ENCODE data around the gene EXOC7. TPM values are rescaled to one million over a fixed set of nuclear protein-coding genes. Genes with fewer than 3 reads are reported as not detected.

EXOC7 gene
- total RNA-seq, 1 experiment from 2014 or later, result 126 TPM

DNA sequence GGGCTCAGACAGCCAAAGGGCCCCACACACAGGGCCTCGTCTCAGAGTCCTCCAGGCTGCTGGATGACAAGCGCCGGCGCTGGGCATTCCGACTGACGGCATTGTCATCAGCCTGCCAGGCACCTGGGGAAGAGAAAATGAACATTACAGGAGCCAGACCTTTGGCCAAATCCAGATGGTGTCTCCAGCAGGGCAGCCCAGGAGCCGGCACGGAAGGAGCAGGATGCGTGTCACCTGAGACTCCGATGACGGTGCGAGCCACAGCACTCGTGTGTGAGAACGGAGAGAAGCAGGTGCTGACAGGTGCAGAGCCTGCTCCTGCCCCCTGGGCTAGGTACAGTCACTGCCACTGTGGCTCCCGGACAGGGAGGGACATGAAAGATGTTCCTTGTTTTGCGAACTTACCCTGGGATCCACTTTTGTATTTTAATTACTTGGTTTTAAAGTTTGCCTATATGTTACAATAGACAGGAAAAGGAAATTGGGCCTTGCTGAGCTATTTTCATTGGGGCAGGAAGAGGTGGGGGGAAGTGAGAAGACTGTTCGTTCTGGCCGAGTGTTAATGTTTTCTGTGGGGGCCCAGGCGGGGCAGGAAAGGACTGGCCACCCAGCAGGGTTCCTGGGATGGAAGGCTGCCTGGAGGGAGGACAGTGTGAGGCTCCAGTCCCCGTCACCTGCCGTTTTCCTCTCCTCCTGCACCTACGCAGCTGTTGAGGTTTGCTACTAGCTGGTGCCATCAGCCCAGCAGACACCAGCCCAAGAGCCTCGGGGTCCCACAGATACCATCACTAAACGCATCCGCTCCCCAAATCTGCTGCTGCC, 41.9 kb upstream of the EXOC7 start:
- ChIA-PET POLR2A (interaction anchor here (0.6 kb wide), 1 partner anchor 183 kb away, joined by 3 read pairs; no protein-coding TSS in a partner anchor), CTCF (interaction anchor here (0.6 to 7.0 kb wide), 10 partner anchors 10 to 134 kb away, joined by 3 to 41 read pairs (median 4); no protein-coding TSS in a partner anchor)
- no peaks in the 10 kb centered on the region for H3K36me3 Mint-ChIP-seq
- H3K4me3 Mint-ChIP-seq, result no peak overlapping the region
- H3K27ac Mint-ChIP-seq, result no peak overlapping the region
- no peaks in the 10 kb centered on the region for H3K9me3 Mint-ChIP-seq
- peaks cover 29% of the 10 kb centered on the region for H3K27me3 Mint-ChIP-seq (ENCODE audit: low read depth)
- DNase-seq (ENCODE audit: low spot score) (peak; percentile 34), ATAC-seq (no peak)
- H3K4me1 Mint-ChIP-seq, result peaks cover 63% of the 10 kb centered on the region
- TF ChIP-seq, protein P1, sequence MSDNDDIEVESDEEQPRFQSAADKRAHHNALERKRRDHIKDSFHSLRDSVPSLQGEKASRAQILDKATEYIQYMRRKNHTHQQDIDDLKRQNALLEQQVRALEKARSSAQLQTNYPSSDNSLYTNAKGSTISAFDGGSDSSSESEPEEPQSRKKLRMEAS (CRISPR knock-in tag; IDR thresholded peaks at IDR 0.05), result peak; percentile 39; the same call in 1 of the 2 replicates
- TF ChIP-seq, protein P2, sequence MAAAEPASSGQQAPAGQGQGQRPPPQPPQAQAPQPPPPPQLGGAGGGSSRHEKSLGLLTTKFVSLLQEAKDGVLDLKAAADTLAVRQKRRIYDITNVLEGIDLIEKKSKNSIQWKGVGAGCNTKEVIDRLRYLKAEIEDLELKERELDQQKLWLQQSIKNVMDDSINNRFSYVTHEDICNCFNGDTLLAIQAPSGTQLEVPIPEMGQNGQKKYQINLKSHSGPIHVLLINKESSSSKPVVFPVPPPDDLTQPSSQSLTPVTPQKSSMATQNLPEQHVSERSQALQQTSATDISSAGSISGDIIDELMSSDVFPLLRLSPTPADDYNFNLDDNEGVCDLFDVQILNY (CRISPR knock-in tag; IDR thresholded peaks at IDR 0.05), result no peak

DNA sequence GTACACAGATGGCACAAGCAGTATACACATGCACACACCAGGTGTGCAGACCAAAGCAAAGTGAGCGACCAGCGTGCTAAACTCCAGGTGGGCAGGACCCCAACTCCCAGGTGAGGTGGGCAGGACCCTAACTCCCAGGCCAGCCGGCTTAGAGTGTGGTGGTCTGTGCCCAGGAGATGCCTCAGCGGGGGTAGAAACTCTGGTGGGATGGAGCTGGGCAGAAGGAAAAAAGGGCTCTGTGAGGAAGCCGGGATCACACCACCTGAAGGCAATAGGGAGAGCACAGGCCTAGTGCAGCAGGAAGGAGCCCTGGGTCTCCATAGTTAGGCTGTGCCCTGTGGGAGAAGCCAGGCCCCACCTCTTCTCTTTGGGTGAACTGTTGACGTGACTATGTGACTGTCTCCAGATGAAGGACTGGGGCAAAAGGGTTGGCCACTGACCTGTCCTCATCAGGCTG, 39.0 kb upstream of the EXOC7 start:
- peaks cover 55% of the 10 kb centered on the region for H3K27me3 Mint-ChIP-seq (ENCODE audit: low read depth)
- ATAC-seq (no peak), DNase-seq (ENCODE audit: low spot score) (no peak)
- no peaks in the 10 kb centered on the region for H3K36me3 Mint-ChIP-seq
- peaks cover 83% of the 10 kb centered on the region for H3K4me1 Mint-ChIP-seq
- TF ChIP-seq ZNF138 (CRISPR knock-in tag; conservative IDR thresholded peaks at IDR 0.05), result no peak
- TF ChIP-seq EMX1 (CRISPR knock-in tag; IDR thresholded peaks at IDR 0.05), result no peak
- TF ChIP-seq, protein P3, sequence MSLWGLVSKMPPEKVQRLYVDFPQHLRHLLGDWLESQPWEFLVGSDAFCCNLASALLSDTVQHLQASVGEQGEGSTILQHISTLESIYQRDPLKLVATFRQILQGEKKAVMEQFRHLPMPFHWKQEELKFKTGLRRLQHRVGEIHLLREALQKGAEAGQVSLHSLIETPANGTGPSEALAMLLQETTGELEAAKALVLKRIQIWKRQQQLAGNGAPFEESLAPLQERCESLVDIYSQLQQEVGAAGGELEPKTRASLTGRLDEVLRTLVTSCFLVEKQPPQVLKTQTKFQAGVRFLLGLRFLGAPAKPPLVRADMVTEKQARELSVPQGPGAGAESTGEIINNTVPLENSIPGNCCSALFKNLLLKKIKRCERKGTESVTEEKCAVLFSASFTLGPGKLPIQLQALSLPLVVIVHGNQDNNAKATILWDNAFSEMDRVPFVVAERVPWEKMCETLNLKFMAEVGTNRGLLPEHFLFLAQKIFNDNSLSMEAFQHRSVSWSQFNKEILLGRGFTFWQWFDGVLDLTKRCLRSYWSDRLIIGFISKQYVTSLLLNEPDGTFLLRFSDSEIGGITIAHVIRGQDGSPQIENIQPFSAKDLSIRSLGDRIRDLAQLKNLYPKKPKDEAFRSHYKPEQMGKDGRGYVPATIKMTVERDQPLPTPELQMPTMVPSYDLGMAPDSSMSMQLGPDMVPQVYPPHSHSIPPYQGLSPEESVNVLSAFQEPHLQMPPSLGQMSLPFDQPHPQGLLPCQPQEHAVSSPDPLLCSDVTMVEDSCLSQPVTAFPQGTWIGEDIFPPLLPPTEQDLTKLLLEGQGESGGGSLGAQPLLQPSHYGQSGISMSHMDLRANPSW (CRISPR knock-in tag; conservative IDR thresholded peaks at IDR 0.05; ENCODE audit: low read depth), result no peak
- TF ChIP-seq, protein P4, sequence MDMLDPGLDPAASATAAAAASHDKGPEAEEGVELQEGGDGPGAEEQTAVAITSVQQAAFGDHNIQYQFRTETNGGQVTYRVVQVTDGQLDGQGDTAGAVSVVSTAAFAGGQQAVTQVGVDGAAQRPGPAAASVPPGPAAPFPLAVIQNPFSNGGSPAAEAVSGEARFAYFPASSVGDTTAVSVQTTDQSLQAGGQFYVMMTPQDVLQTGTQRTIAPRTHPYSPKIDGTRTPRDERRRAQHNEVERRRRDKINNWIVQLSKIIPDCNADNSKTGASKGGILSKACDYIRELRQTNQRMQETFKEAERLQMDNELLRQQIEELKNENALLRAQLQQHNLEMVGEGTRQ (CRISPR knock-in tag; IDR thresholded peaks at IDR 0.05), result no peak
- TF ChIP-seq ATF1 (CRISPR knock-in tag; IDR thresholded peaks at IDR 0.05), result no peak
- no peak for TF ChIP-seq ELF4 (CRISPR knock-in tag; IDR thresholded peaks at IDR 0.05; ENCODE audit: low read depth)
- no peak for TF ChIP-seq ESRRA (CRISPR knock-in tag; IDR thresholded peaks at IDR 0.05; ENCODE audit: borderline replicate concordance)
- TF ChIP-seq SOX15 (CRISPR knock-in tag; IDR thresholded peaks at IDR 0.05), result no peak
- TF ChIP-seq NFYB (CRISPR knock-in tag; conservative IDR thresholded peaks at IDR 0.05; ENCODE audit: low read depth), result no peak
- no peak for TF ChIP-seq TEAD1 (CRISPR knock-in tag; IDR thresholded peaks at IDR 0.05)
- no peak overlapping the region for H3K27ac Mint-ChIP-seq
- no peaks in the 10 kb centered on the region for H3K9me3 Mint-ChIP-seq
- POLR2A ChIA-PET, result interaction anchor here (0.8 to 3.3 kb wide), 4 partner anchors 10 to 137 kb away, joined by 3 to 17 read pairs (median 4); no protein-coding TSS in a partner anchor
- CTCF ChIA-PET, result interaction anchor here (0.7 to 7.0 kb wide), 11 partner anchors 9 to 242 kb away, joined by 3 to 41 read pairs (median 9); no protein-coding TSS in a partner anchor
- H3K4me3 Mint-ChIP-seq, result peak overlapping the region; percentile 82

DNA sequence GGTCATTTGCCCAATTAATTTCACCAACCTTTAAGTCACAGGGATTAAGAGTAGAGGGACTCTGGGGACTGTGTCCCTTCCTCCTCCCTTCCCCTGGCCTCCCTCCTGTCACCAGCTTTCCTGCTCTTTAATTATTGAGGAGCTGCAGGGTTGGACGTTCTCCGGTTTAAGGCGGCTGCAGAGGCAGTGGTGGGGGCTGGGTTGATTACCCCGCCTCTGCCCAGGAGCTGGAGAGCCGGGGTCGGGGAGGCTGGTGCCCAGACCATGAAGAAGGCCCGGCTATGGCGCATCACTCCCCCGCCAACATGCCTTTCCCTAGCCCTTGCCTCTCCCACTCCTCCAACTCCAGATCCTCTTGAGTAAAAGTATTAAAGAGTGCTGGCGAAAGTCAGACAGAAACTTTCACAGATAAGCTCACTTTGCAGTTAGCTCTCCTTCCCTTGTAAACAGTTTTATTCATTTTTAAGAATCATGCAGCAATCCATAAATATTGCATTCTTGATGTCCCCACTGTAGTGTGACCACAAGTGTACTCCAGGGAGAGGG, 38.5 kb upstream of the EXOC7 start:
- H3K9me3 Mint-ChIP-seq, result no peaks in the 10 kb centered on the region
- peak overlapping the region; percentile 82 for H3K4me3 Mint-ChIP-seq
- no peak for ATAC-seq
- no peak overlapping the region for H3K27ac Mint-ChIP-seq
- ChIA-PET POLR2A (interaction anchor here (0.8 to 3.3 kb wide), 3 partner anchors 9 to 138 kb away, joined by 3 to 17 read pairs (median 3); no protein-coding TSS in a partner anchor), CTCF (interaction anchor here (0.6 to 7.0 kb wide), 11 partner anchors 9 to 649 kb away, joined by 3 to 41 read pairs (median 18); no protein-coding TSS in a partner anchor)
- H3K27me3 Mint-ChIP-seq (ENCODE audit: low read depth), result peaks cover 60% of the 10 kb centered on the region
- no peak for DNase-seq (ENCODE audit: low spot score)
- H3K36me3 Mint-ChIP-seq, result no peaks in the 10 kb centered on the region
- peaks cover 81% of the 10 kb centered on the region for H3K4me1 Mint-ChIP-seq
- TF ChIP-seq PRRX2 (CRISPR knock-in tag; IDR thresholded peaks at IDR 0.05), result no peak
- TF ChIP-seq, protein P5, sequence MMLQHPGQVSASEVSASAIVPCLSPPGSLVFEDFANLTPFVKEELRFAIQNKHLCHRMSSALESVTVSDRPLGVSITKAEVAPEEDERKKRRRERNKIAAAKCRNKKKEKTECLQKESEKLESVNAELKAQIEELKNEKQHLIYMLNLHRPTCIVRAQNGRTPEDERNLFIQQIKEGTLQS (CRISPR knock-in tag; conservative IDR thresholded peaks at IDR 0.05), result no peak
- TF ChIP-seq, protein P6, sequence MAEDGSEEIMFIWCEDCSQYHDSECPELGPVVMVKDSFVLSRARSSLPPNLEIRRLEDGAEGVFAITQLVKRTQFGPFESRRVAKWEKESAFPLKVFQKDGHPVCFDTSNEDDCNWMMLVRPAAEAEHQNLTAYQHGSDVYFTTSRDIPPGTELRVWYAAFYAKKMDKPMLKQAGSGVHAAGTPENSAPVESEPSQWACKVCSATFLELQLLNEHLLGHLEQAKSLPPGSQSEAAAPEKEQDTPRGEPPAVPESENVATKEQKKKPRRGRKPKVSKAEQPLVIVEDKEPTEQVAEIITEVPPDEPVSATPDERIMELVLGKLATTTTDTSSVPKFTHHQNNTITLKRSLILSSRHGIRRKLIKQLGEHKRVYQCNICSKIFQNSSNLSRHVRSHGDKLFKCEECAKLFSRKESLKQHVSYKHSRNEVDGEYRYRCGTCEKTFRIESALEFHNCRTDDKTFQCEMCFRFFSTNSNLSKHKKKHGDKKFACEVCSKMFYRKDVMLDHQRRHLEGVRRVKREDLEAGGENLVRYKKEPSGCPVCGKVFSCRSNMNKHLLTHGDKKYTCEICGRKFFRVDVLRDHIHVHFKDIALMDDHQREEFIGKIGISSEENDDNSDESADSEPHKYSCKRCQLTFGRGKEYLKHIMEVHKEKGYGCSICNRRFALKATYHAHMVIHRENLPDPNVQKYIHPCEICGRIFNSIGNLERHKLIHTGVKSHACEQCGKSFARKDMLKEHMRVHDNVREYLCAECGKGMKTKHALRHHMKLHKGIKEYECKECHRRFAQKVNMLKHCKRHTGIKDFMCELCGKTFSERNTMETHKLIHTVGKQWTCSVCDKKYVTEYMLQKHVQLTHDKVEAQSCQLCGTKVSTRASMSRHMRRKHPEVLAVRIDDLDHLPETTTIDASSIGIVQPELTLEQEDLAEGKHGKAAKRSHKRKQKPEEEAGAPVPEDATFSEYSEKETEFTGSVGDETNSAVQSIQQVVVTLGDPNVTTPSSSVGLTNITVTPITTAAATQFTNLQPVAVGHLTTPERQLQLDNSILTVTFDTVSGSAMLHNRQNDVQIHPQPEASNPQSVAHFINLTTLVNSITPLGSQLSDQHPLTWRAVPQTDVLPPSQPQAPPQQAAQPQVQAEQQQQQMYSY (CRISPR knock-in tag; IDR thresholded peaks at IDR 0.05), result no peak
- TF ChIP-seq, protein P2 (CRISPR knock-in tag; IDR thresholded peaks at IDR 0.05), result no peak
- TF ChIP-seq, protein P7, sequence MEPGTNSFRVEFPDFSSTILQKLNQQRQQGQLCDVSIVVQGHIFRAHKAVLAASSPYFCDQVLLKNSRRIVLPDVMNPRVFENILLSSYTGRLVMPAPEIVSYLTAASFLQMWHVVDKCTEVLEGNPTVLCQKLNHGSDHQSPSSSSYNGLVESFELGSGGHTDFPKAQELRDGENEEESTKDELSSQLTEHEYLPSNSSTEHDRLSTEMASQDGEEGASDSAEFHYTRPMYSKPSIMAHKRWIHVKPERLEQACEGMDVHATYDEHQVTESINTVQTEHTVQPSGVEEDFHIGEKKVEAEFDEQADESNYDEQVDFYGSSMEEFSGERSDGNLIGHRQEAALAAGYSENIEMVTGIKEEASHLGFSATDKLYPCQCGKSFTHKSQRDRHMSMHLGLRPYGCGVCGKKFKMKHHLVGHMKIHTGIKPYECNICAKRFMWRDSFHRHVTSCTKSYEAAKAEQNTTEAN (CRISPR knock-in tag; IDR thresholded peaks at IDR 0.05), result no peak

Data from WTC11 (cell line).